Keratinocyte (primary cell): ENCODE results near the gene KLF14. TPM values are rescaled to one million over a fixed set of nuclear protein-coding genes. Genes with fewer than 3 reads are reported as not detected.
A peak's percentile ranks its signal among the peaks of the same experiment; 100 is the strongest.

ENCODE experiments used
- DNase-seq: peaks from one replicate; pipeline ENCODE4 v3.0.0-alpha.2; 2011; ENCODE audit warnings: low read depth, missing footprints, low spot score
- FAIRE-seq: peaks from 2 replicates; lab custom pipeline; 2011; peaks lifted over from hg19 to GRCh38; lab: Jason Lieb, UNC
- H2AFZ ChIP-seq: 2 replicates; pipeline ENCODE4 v1.6.0; 2012; ENCODE audit warnings: low read length, control low read depth, inconsistent platforms; ENCODE audit not compliant: control insufficient read depth
- H3K27ac ChIP-seq: 2 replicates; pipeline ENCODE4 v1.5.1; 2011; ENCODE audit warnings: low read length; ENCODE audit not compliant: control insufficient read depth, insufficient read depth
- H3K27me3 ChIP-seq: 3 replicates; pipeline ENCODE4 v1.6.0; 2011; ENCODE audit warnings: low read length; ENCODE audit not compliant: control insufficient read depth, insufficient read depth; ENCODE audit errors: extremely low read depth
- H3K36me3 ChIP-seq, 2 experiments: 2 replicates in 1 of 2; 3 replicates in 1 of 2; pipeline ENCODE4 v1.5.1; 2011; ENCODE audit warnings: low read length in 2 of 2, mild to moderate bottlenecking in 1 of 2; ENCODE audit not compliant: control insufficient read depth in 2 of 2, insufficient read depth in 2 of 2; ENCODE audit errors: extremely low read depth in 1 of 2
- H3K4me1 ChIP-seq: 3 replicates; pipeline ENCODE4 v1.5.1; 2011; ENCODE audit warnings: low read length; ENCODE audit not compliant: control insufficient read depth, insufficient read depth; ENCODE audit errors: extremely low read depth
- H3K4me2 ChIP-seq: 3 replicates; pipeline ENCODE4 v1.6.0; 2011; ENCODE audit warnings: low read depth, low read length; ENCODE audit not compliant: control insufficient read depth, insufficient read depth; ENCODE audit errors: extremely low read depth
- H3K4me3 ChIP-seq, 3 experiments: fragments of 200-600 bp in 1 of 3; sonication (generic) in 1 of 3; 2 replicates in 2 of 3; 3 replicates in 1 of 3; pipeline ENCODE4 v1.5.1; 2011 to 2016; ENCODE audit warnings: low read length in 3 of 3, mild to moderate bottlenecking in 3 of 3, control low read depth in 2 of 3, inconsistent platforms in 1 of 3, low read depth in 1 of 3, mixed read lengths in 1 of 3, mixed run types in 1 of 3, moderate library complexity in 1 of 3; ENCODE audit not compliant: control insufficient read depth in 2 of 3, insufficient read depth in 2 of 3; ENCODE audit errors: extremely low read depth in 1 of 3
- H3K79me2 ChIP-seq: 2 replicates; pipeline ENCODE4 v1.6.0; 2012; ENCODE audit warnings: low read length; ENCODE audit not compliant: control insufficient read depth, insufficient read depth
- H3K9ac ChIP-seq: 3 replicates; pipeline ENCODE4 v1.6.0; 2011; ENCODE audit warnings: low read length; ENCODE audit not compliant: control insufficient read depth, insufficient read depth; ENCODE audit errors: extremely low read depth
- H3K9me1 ChIP-seq: 3 replicates; pipeline ENCODE4 v1.6.0; 2011; ENCODE audit warnings: low read length; ENCODE audit not compliant: control insufficient read depth, insufficient read depth; ENCODE audit errors: extremely low read depth
- H3K9me3 ChIP-seq: 2 replicates; pipeline ENCODE4 v1.5.1; 2012; ENCODE audit warnings: low read depth, low read length; ENCODE audit not compliant: control insufficient read depth
- H4K20me1 ChIP-seq: 3 replicates; pipeline ENCODE4 v1.6.0; 2011; ENCODE audit warnings: low read length; ENCODE audit not compliant: control insufficient read depth, insufficient read depth; ENCODE audit errors: extremely low read depth
- CTCF ChIP-seq, 3 experiments: IDR thresholded peaks in 1 of 3; conservative IDR thresholded peaks in 1 of 3; optimal IDR thresholded peaks in 1 of 3; 2 replicates in 2 of 3; 3 replicates in 1 of 3; pipeline versions ENCODE3 to v1.5.1; 2011; ENCODE audit warnings: low read length in 3 of 3, mild to moderate bottlenecking in 3 of 3, moderate library complexity in 2 of 3, control low read depth in 1 of 3, inconsistent platforms in 1 of 3; ENCODE audit not compliant: insufficient read depth in 2 of 3; ENCODE audit errors: extremely low read depth in 1 of 3
- EZH2 ChIP-seq: IDR thresholded peaks from one replicate; pipeline ENCODE4 v1.6.1; 2012; ENCODE audit warnings: inconsistent platforms, mild to moderate bottlenecking, low read length, moderate library complexity
- dilution Hi-C: fragments of 300-500 bp; cut with MboI; formaldehyde crosslinking; loops from one replicate; pipeline ENCODE4 v1.7.0; 2020; ENCODE audit warnings: low sequenced_read_pairs; ENCODE audit not compliant: extremely low pct_ligation_motif_present
- polyA plus RNA-seq, 5 experiments: library from polyadenylated mRNA; depleted of rRNA in 3 of 5; stranded (reverse) in 3 of 5; stranded (forward) in 1 of 5; unstranded in 1 of 5; fragments of >200 nt; gene quantifications; 1 replicate in 1 of 5; 2 replicates in 3 of 5; 3 replicates in 1 of 5; pipeline versions ENCODE4 v1.2.1 to v1.2.3, GENCODE V29; 2011 to 2012; ENCODE audit warnings: missing spikeins in 2 of 5, low read depth in 1 of 5, low replicate concordance in 1 of 5

The KLF14 gene
- polyA plus RNA-seq, 1 donor (not counting 4 experiments of a cell fraction or from before 2014, with no cell fraction given) = 0.03 TPM

GRCh38 chr7:130734815-130735716, 1.1 kb upstream of the KLF14 start:
- peaks cover 5% of the 10 kb centered on the region for H3K4me1 ChIP-seq
- no peaks in the 10 kb centered on the region for H3K79me2 ChIP-seq
- no peaks in the 10 kb centered on the region for H3K9me1 ChIP-seq
- dilution Hi-C loops = no loop called here
- DNase-seq (no peak), FAIRE-seq (peak; percentile 34)
- no peaks in the 10 kb centered on the region for H3K36me3 ChIP-seq
- no peak overlapping the region for H3K9ac ChIP-seq
- H2AFZ ChIP-seq = no peak overlapping the region
- TF ChIP-seq EZH2 (no peak), CTCF (optimal IDR thresholded peaks at IDR 0.05 in 1 of 3, IDR thresholded peaks at IDR 0.05 in 1 of 3, conservative IDR thresholded peaks at IDR 0.05 in 1 of 3; ENCODE audit: extremely low read depth in 1 of 3, insufficient read depth in 2 of 3, low read length in 3 of 3) (no peak)
- peaks cover 8% of the 10 kb centered on the region for H3K9me3 ChIP-seq
- peak overlapping the region; percentile 78 for H3K4me2 ChIP-seq
- peak overlapping the region in 2 of 3 experiments; percentile 52 to 64 for H3K4me3 ChIP-seq
- no peaks in the 10 kb centered on the region for H4K20me1 ChIP-seq
- no peak overlapping the region for H3K27ac ChIP-seq
- H3K27me3 ChIP-seq = peaks cover 80% of the 10 kb centered on the region

GRCh38 chr7:130732980-130733930, 752 bp downstream of the KLF14 start:
- no peak overlapping the region for H2AFZ ChIP-seq
- peaks cover 5% of the 10 kb centered on the region for H3K4me1 ChIP-seq
- dilution Hi-C loops = no loop called here
- TF ChIP-seq CTCF (optimal IDR thresholded peaks at IDR 0.05 in 1 of 3, IDR thresholded peaks at IDR 0.05 in 1 of 3, conservative IDR thresholded peaks at IDR 0.05 in 1 of 3; ENCODE audit: extremely low read depth in 1 of 3, insufficient read depth in 2 of 3, low read length in 3 of 3) (peak in 2 of 3 experiments; percentile 10 to 19), EZH2 (peak; percentile 90)
- no peak overlapping the region for H3K27ac ChIP-seq
- peaks cover 8% of the 10 kb centered on the region for H3K9me3 ChIP-seq
- no peak overlapping the region for H3K9ac ChIP-seq
- FAIRE-seq (no peak), DNase-seq (no peak)
- H3K4me3 ChIP-seq = peak overlapping the region; percentile 16 to 46 (median 30)
- peaks cover 92% of the 10 kb centered on the region for H3K27me3 ChIP-seq
- no peaks in the 10 kb centered on the region for H3K79me2 ChIP-seq
- H4K20me1 ChIP-seq = no peaks in the 10 kb centered on the region
- H3K4me2 ChIP-seq = peak overlapping the region; percentile 45
- H3K36me3 ChIP-seq = no peaks in the 10 kb centered on the region
- no peaks in the 10 kb centered on the region for H3K9me1 ChIP-seq
